ENCODE data around the gene OR10J5. TPM values are rescaled to one million over a fixed set of nuclear protein-coding genes. Genes with fewer than 3 reads are reported as not detected.

The OR10J5 gene
- total and polyA plus RNA-seq, 4 donors, result 0.46 to 5.7 TPM; not detected in 2

- no peak for DNase-seq (ENCODE audit: low spot score)
- TF ChIP-seq NR2F2 (IDR thresholded peaks at IDR 0.05) (no peak), YY1 (IDR thresholded peaks at IDR 0.05) (peak; percentile 50), FOXA1 (IDR thresholded peaks at IDR 0.05) (no peak), HNF4G (IDR thresholded peaks at IDR 0.05) (no peak), EGR1 (IDR thresholded peaks at IDR 0.05; ENCODE audit: low read depth in 2 of 2) (peak in 1 of 2 donors; percentile 65), CTCF (IDR thresholded peaks at IDR 0.05; ENCODE audit: low read depth, low read length, missing input control) (no peak), ZBTB33 (IDR thresholded peaks at IDR 0.05) (peak; percentile 58), FOXA2 (IDR thresholded peaks at IDR 0.05) (peak; percentile 71), SP1 (IDR thresholded peaks at IDR 0.05) (peak; percentile 75), HNF4A (conservative IDR thresholded peaks at IDR 0.05) (peak; percentile 80 to 83), TAF1 (conservative IDR thresholded peaks at IDR 0.05) (no peak), GABPA (IDR thresholded peaks at IDR 0.05 in 1 of 2, conservative IDR thresholded peaks at IDR 0.05 in 1 of 2) (no peak), RXRA (IDR thresholded peaks at IDR 0.05) (peak; percentile 51 to 84), REST (IDR thresholded peaks at IDR 0.05) (peak; percentile 64), JUND (IDR thresholded peaks at IDR 0.05) (peak; percentile 30 to 74), RAD21 (IDR thresholded peaks at IDR 0.05) (peak; percentile 57 to 58), ATF3 (IDR thresholded peaks at IDR 0.05) (peak; percentile 90), MAX (IDR thresholded peaks at IDR 0.05) (peak; percentile 80)
- Histone ChIP-seq H3K4me3 (ENCODE audit: low read depth in 1 of 3, low read length in 3 of 3) (no peak overlapping the region), H3K27ac (ENCODE audit: low read depth in 1 of 2, low read length in 2 of 2) (peak overlapping the region; percentile 63 to 87), H3K9ac (ENCODE audit: low read depth in 1 of 2, low read length in 2 of 2) (no peak overlapping the region), H3K36me3 (ENCODE audit: control insufficient read depth in 4 of 4, insufficient read depth in 3 of 4, low read depth in 1 of 4, low read length in 3 of 4) (no peaks in the 10 kb centered on the region), H3K4me1 (ENCODE audit: control insufficient read depth in 4 of 4, insufficient read depth in 4 of 4, low read length in 3 of 4) (peaks cover 13 to 53% (median 32%) of the 10 kb centered on the region in 4 donors), H3K27me3 (ENCODE audit: control insufficient read depth in 4 of 4, insufficient read depth in 4 of 4, low read length in 3 of 4) (no peaks in the 10 kb centered on the region), H3K9me3 (ENCODE audit: control insufficient read depth in 4 of 4, low read length in 3 of 4) (no peaks in the 10 kb centered on the region)
- 22% methylated on average over 2 of the region's 2 CpGs for WGBS
These were observed 24.8 kb upstream of the OR10J5 start for GRCh38 chr1:159560599-159560998.
